OCI-LY7 (cell line): ENCODE measurements around the gene TMEM18. TPM values are rescaled to one million over a fixed set of nuclear protein-coding genes. Genes with fewer than 3 reads are reported as not detected.

Experiments
- BruUV-seq: library from RNA; stranded (reverse); fragments of 400-500 nt; replicated peaks from 2 replicates; lab custom pipeline; 2021; lab: Mats Ljungman, UMichigan
- CTCF ChIA-PET: fragments of 300-600 bp; sonication (Branson Sonifier 250); formaldehyde crosslinking; loops from one replicate; lab custom pipeline; 2022; ENCODE audit warnings: antibody characterized with exemption; ENCODE audit not compliant: unreplicated experiment; lab: Charles Lee
- POLR2A ChIA-PET: fragments of 300-600 bp; sonication (Branson Sonifier 250); formaldehyde crosslinking; loops from one replicate; lab custom pipeline; 2022; ENCODE audit warnings: antibody characterized with exemption; lab: Charles Lee
- DNase-seq: peaks from one replicate; pipeline ENCODE4 v3.0.0-alpha.2; 2015; ENCODE audit warnings: low spot score
- H2AFZ ChIP-seq: fragments of 200-600 bp; sonication (generic), shearing (Covaris generic); 2 replicates; pipeline ENCODE4 v1.6.1; 2014; ENCODE audit warnings: mild to moderate bottlenecking, antibody characterized with exemption, low read length, moderate library complexity
- H3K27ac ChIP-seq: fragments of 200-600 bp; sonication (generic); 2 replicates; pipeline ENCODE4 v1.5.1; 2014; ENCODE audit warnings: mixed run types, low read depth, mild to moderate bottlenecking, moderate library complexity, low read length, inconsistent platforms; ENCODE audit not compliant: poor library complexity, severe bottlenecking
- H3K36me3 ChIP-seq: fragments of 200-600 bp; sonication (generic); 2 replicates; pipeline ENCODE4 v1.6.1; 2014; ENCODE audit warnings: mild to moderate bottlenecking, antibody characterized with exemption, low read length, moderate library complexity, mixed read lengths; ENCODE audit not compliant: insufficient read depth
- H3K4me1 ChIP-seq: fragments of 200-600 bp; sonication (generic); 2 replicates; pipeline ENCODE4 v1.5.1; 2014; ENCODE audit warnings: mild to moderate bottlenecking, low read length; ENCODE audit not compliant: insufficient read depth, poor library complexity, severe bottlenecking
- H3K4me2 ChIP-seq: fragments of 200-600 bp; sonication (generic); 2 replicates; pipeline ENCODE4 v1.6.1; 2014; ENCODE audit warnings: mild to moderate bottlenecking, low read length
- H3K4me3 ChIP-seq: fragments of 200-600 bp; sonication (generic); 2 replicates; pipeline ENCODE4 v1.5.1; 2014; ENCODE audit warnings: mild to moderate bottlenecking, low read depth, low read length; ENCODE audit not compliant: poor library complexity, severe bottlenecking
- H3K79me2 ChIP-seq: fragments of 200-600 bp; sonication (generic); 2 replicates; pipeline ENCODE4 v1.6.1; 2016; ENCODE audit warnings: low read depth, mild to moderate bottlenecking, low read length, moderate library complexity, mixed read lengths; ENCODE audit not compliant: insufficient read depth
- H3K9me2 ChIP-seq: fragments of 200-600 bp; sonication (generic); 2 replicates; pipeline ENCODE4 v1.6.1; 2016; ENCODE audit warnings: mild to moderate bottlenecking, low read length, mixed read lengths; ENCODE audit not compliant: insufficient read depth
- H3K9me3 ChIP-seq: fragments of 200-600 bp; sonication (generic); 2 replicates; pipeline ENCODE4 v1.6.1; 2014; ENCODE audit warnings: mild to moderate bottlenecking, mixed run types, low read length, mixed read lengths
- H4K20me1 ChIP-seq: fragments of 200-600 bp; sonication (generic); 2 replicates; pipeline ENCODE4 v1.6.1; 2014; ENCODE audit warnings: mild to moderate bottlenecking, antibody characterized with exemption, low read length, moderate library complexity, mixed read lengths; ENCODE audit not compliant: insufficient read depth
- CTCF ChIP-seq: fragments of 200-600 bp; sonication (generic); conservative IDR thresholded peaks from 2 replicates; pipeline ENCODE4 v1.5.1; 2014; ENCODE audit warnings: mild to moderate bottlenecking, antibody characterized with exemption, low read length, moderate library complexity, mixed read lengths
- EZH2phosphoT487 ChIP-seq: fragments of 200-600 bp; sonication (generic); IDR thresholded peaks from 2 replicates; pipeline ENCODE4 v1.6.1; 2018; ENCODE audit warnings: low read depth, borderline replicate concordance, mild to moderate bottlenecking, mixed run types, antibody characterized with exemption, low read length, moderate library complexity, mixed read lengths
- intact Hi-C: fragments of 100-400 bp; cut with micrococcal nuclease; formaldehyde crosslinking; loops from one replicate; pipeline ENCODE4 v1.10.0; 2022; ENCODE audit not compliant: unreplicated experiment
- total RNA-seq, 2 experiments: library from RNA; depleted of rRNA in 1 of 2; stranded (reverse); fragments of >200 nt in 1 of 2; shearing (Covaris generic) in 1 of 2; gene quantifications; 2 replicates each; pipeline ENCODE4 v1.2.3, GENCODE V29; 2014 to 2022

Gene TMEM18
- total RNA-seq, 2 experiments from 2014 or later: 18.2 to 31.1 TPM

GRCh38 chr2:650343-651310 is 26.6 kb downstream of the TMEM18 start:
- Histone ChIP-seq H4K20me1 (no peaks in the 10 kb centered on the region), H3K9me3 (no peaks in the 10 kb centered on the region), H3K27ac (no peak overlapping the region), H3K36me3 (no peaks in the 10 kb centered on the region), H3K9me2 (no peaks in the 10 kb centered on the region), H3K4me1 (no peaks in the 10 kb centered on the region), H3K79me2 (no peaks in the 10 kb centered on the region), H2AFZ (no peak overlapping the region), H3K4me2 (no peak overlapping the region), H3K4me3 (no peak overlapping the region)
- intact Hi-C loops: no loop called here
- CTCF ChIA-PET: no interaction called here
- POLR2A ChIA-PET: interaction anchor here (0.8 kb wide), 1 partner anchor 12 kb away, joined by 5 read pairs; no protein-coding TSS in a partner anchor
- no TSS peak for BruUV-seq
- TF ChIP-seq EZH2phosphoT487 (no peak), CTCF (no peak)
- DNase-seq: no peak

- ChIA-PET CTCF (no interaction called here), POLR2A (interaction anchor here (0.8 kb wide), 1 partner anchor 11 kb away, joined by 5 read pairs; no protein-coding TSS in a partner anchor)
- Histone ChIP-seq H3K79me2 (no peaks in the 10 kb centered on the region), H3K4me2 (no peak overlapping the region), H3K9me3 (no peaks in the 10 kb centered on the region), H3K4me3 (no peak overlapping the region), H3K27ac (no peak overlapping the region), H3K4me1 (no peaks in the 10 kb centered on the region), H2AFZ (no peak overlapping the region), H3K9me2 (no peaks in the 10 kb centered on the region), H3K36me3 (no peaks in the 10 kb centered on the region), H4K20me1 (no peaks in the 10 kb centered on the region)
- no peak for DNase-seq
- TF ChIP-seq EZH2phosphoT487 (no peak), CTCF (no peak)
- intact Hi-C loops: no loop called here
- BruUV-seq: no TSS peak
Measured at GRCh38 chr2:649426-650342, 27.5 kb downstream of the TMEM18 start.
